ENCODE results near the gene PGD.

- no peak for TF ChIP-seq CTCF (IDR thresholded peaks at IDR 0.05)
- no peak for TF ChIP-seq EP300 (IDR thresholded peaks at IDR 0.05)
- TF ChIP-seq POLR2A (IDR thresholded peaks at IDR 0.05), result peak; percentile 76 to 77
- peak; percentile 58 for TF ChIP-seq POLR2AphosphoS5 (IDR thresholded peaks at IDR 0.05)
Measured at GRCh38 chr1:10398734-10399443, at the start of gene PGD.

Measured in gastroesophageal sphincter (tissue), 3 donors.